Activated naive CD4-positive, alpha-beta T cell treated with Interleukin-2 at 50 U/mL for 16 hours (primary cell): ENCODE measurements around the gene FAM13C.
"Not testable (repeated sequence)": the region's sequence is repeated elsewhere in the genome, so short reads cannot be mapped to it uniquely, and the experiment has no call there.

Experiments
- DNase-seq: peaks from one replicate; pipeline ENCODE4 v3.0.0-alpha.2; 2020

The FAM13C gene

GRCh38 chr10:59225211-59225610 is 137.1 kb downstream of the FAM13C start:
- no peak for DNase-seq

- DNase-seq, result not testable (repeated sequence)
These were observed 138.8 kb downstream of the FAM13C start for GRCh38 chr10:59223597-59223996.

GRCh38 chr10:59222788-59223187 is 139.6 kb downstream of the FAM13C start:
- DNase-seq, result no peak

- no peak for DNase-seq
These were observed 146.0 kb downstream of the FAM13C start for GRCh38 chr10:59216178-59216869.

GRCh38 chr10:59214160-59214559 is 148.2 kb downstream of the FAM13C start:
- no peak for DNase-seq

DNA sequence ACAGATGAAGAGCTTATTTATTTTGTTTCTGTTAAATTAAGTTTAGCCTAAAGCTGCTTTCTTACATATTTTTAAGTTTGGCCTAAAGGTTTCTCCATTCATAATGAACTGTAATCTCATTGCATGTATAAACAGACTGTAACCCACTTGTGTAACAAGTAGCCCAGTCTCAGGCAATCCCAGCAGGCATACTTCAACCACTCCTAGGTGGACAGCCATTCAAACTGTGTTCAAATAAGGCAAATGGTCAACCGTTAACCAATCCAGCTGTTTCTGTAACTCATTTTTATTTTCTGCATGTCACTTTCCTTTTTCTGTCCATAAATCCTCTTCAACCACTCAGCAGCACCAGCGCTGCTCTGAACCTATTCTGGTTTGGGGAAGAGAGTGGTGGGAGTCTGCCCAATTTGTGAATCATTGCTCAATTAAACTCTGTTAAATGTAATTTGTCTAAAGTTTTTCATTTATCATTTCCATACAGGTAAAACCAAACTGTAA is 150.0 kb downstream of the FAM13C start:
- no peak for DNase-seq

DNA sequence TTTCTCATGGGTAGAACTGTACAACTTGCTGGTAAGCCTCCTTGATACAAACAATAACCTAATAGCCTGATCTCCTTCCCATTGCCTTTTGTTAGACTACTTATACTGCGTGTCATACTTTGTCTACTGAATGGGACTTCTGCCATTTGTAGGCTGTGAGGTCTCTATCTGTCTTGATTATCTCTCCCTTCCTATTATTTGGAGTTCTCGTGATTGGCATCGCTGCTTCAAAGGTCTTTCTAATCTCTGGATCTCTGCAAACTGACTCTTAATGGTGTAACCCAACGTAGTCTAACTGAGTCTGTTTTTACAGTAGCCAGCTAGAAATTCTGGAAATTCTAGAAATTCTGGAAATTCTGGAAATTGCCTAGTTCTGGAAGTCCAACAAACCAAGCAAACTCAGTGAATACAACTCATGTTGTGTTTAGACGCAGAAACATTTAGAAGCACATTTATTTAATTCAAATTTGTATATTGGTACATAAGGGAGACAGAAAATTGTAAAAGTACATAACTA is 156.1 kb downstream of the FAM13C start:
- DNase-seq, result no peak
